ENCODE results near the gene NOS1AP.

- TF ChIP-seq CTCF (IDR thresholded peaks at IDR 0.05) (no peak), POLR2A (IDR thresholded peaks at IDR 0.05) (no peak)
Measured at GRCh38 chr1:162233937-162234336, 164.4 kb downstream of the NOS1AP start.
